Hepatocyte (in vitro differentiated cells): ENCODE results near the gene ZBTB32. TPM values are rescaled to one million over a fixed set of nuclear protein-coding genes. Genes with fewer than 3 reads are reported as not detected.

ENCODE experiments used
- DNase-seq: peaks from one replicate; pipeline ENCODE4 v3.0.0-alpha.2; 2016; ENCODE audit warnings: low spot score
- H2AFZ ChIP-seq: fragments of 200-600 bp; sonication (generic); 2 replicates; pipeline ENCODE4 v1.6.0; 2016; ENCODE audit warnings: antibody characterized with exemption, mild to moderate bottlenecking
- H3K27ac ChIP-seq: fragments of 200-600 bp; sonication (generic); 2 replicates; pipeline ENCODE4 v1.5.1; 2016; ENCODE audit warnings: mild to moderate bottlenecking
- H3K27me3 ChIP-seq: fragments of 200-600 bp; sonication (generic); 2 replicates; pipeline ENCODE4 v1.6.1; 2016
- H3K36me3 ChIP-seq: fragments of 200-600 bp; sonication (generic); replicated peaks from 2 replicates; pipeline ENCODE4 v1.5.1; 2016; ENCODE audit warnings: low read depth; ENCODE audit not compliant: insufficient read depth
- H3K4me1 ChIP-seq: fragments of 200-600 bp; sonication (generic); 2 replicates; pipeline ENCODE4 v1.5.1; 2016; ENCODE audit warnings: mild to moderate bottlenecking, moderate library complexity; ENCODE audit not compliant: insufficient read depth
- H3K4me2 ChIP-seq: fragments of 200-600 bp; sonication (generic); 2 replicates; pipeline ENCODE4 v1.6.0; 2016
- H3K4me3 ChIP-seq: fragments of 200-600 bp; sonication (generic); 2 replicates; pipeline ENCODE4 v1.5.1; 2016; ENCODE audit warnings: mild to moderate bottlenecking
- H3K79me2 ChIP-seq: fragments of 200-600 bp; sonication (generic); 2 replicates; pipeline ENCODE4 v1.6.0; 2017; ENCODE audit warnings: mild to moderate bottlenecking
- H3K9me2 ChIP-seq: fragments of 200-600 bp; sonication (generic); replicated peaks from 2 replicates; pipeline ENCODE4 v1.6.0; 2017; ENCODE audit warnings: mild to moderate bottlenecking; ENCODE audit not compliant: insufficient read depth
- H3K9me3 ChIP-seq: fragments of 200-600 bp; sonication (generic); 2 replicates; pipeline ENCODE4 v1.5.1; 2016; ENCODE audit warnings: low read depth, mild to moderate bottlenecking
- H4K20me1 ChIP-seq: fragments of 200-600 bp; sonication (generic); 2 replicates; pipeline ENCODE4 v1.6.0; 2016; ENCODE audit warnings: mild to moderate bottlenecking; ENCODE audit not compliant: insufficient read depth, poor library complexity, severe bottlenecking
- EZH2 ChIP-seq: fragments of 200-600 bp; sonication (generic); IDR thresholded peaks from 2 replicates; pipeline ENCODE4 v1.6.1; 2016; ENCODE audit warnings: antibody characterized with exemption, mild to moderate bottlenecking, borderline replicate concordance
- EZH2phosphoT487 ChIP-seq: fragments of 200-600 bp; sonication (generic); IDR thresholded peaks from one replicate; pipeline ENCODE4 v1.6.1; 2018; ENCODE audit warnings: antibody characterized with exemption, mild to moderate bottlenecking, low read depth, moderate library complexity; ENCODE audit not compliant: unreplicated experiment, severe bottlenecking
- WGBS: methylation state at CpG from one replicate; pipeline ENCODE4 v1.1.6; 2016; ENCODE audit warnings: low lambda C conversion rate; ENCODE audit errors: missing lambda C conversion rate; 5-methylcytosine and 5-hydroxymethylcytosine counted together
- polyA plus RNA-seq: library from polyadenylated mRNA; unstranded; fragments of >200 nt; fragmentation: Nextera tagmentation; extraction: Ambion mirVana; gene quantifications from 2 replicates; pipeline ENCODE4 v1.2.1, GENCODE V29; 2016
- total RNA-seq: library from RNA; depleted of rRNA; stranded (reverse); fragments of >200 nt; gene quantifications from 2 replicates; pipeline ENCODE4 v1.2.3, GENCODE V29; 2014
- TF ChIP-seq, protein P1 (sequence below): fragments of 200-600 bp; sonication (generic); IDR thresholded peaks from 2 replicates; pipeline ENCODE4 v1.5.1; 2016; ENCODE audit warnings: antibody characterized with exemption, mild to moderate bottlenecking; ENCODE audit not compliant: poor library complexity

Gene ZBTB32
- total and polyA plus RNA-seq, 2 experiments from 2014 or later, result 0.11 TPM; not detected in 1

DNA sequence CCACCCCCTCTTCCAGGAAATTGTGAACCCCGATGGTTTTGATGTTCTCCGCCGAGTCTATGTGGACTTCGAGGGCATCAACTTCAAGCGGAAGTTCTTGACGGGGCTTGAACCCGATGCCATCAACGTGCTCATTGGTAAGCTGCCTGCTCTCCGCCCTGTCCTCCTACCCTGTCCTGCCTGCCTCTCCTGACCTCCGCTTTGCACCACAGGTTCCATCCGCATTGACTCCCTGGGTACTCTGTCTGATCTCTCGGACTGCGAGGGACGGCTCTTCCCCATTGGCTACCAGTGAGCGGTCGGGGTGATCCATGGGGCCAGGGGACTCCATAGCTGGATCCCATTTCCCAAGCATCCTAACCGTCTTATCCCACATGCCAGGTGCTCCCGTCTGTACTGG is 26.0 kb downstream of the ZBTB32 start:
- 94% methylated on average over 18 of the region's 18 CpGs for WGBS
- H3K36me3 ChIP-seq, result no peaks in the 10 kb centered on the region
- H3K4me2 ChIP-seq, result no peak overlapping the region
- H3K27ac ChIP-seq, result no peak overlapping the region
- no peak overlapping the region for H2AFZ ChIP-seq
- DNase-seq, result no peak
- H3K9me2 ChIP-seq, result no peaks in the 10 kb centered on the region
- no peaks in the 10 kb centered on the region for H3K9me3 ChIP-seq
- H3K4me1 ChIP-seq, result no peaks in the 10 kb centered on the region
- H3K27me3 ChIP-seq, result no peaks in the 10 kb centered on the region
- no peaks in the 10 kb centered on the region for H4K20me1 ChIP-seq
- H3K4me3 ChIP-seq, result no peak overlapping the region
- H3K79me2 ChIP-seq, result no peaks in the 10 kb centered on the region
- TF ChIP-seq, protein P1, sequence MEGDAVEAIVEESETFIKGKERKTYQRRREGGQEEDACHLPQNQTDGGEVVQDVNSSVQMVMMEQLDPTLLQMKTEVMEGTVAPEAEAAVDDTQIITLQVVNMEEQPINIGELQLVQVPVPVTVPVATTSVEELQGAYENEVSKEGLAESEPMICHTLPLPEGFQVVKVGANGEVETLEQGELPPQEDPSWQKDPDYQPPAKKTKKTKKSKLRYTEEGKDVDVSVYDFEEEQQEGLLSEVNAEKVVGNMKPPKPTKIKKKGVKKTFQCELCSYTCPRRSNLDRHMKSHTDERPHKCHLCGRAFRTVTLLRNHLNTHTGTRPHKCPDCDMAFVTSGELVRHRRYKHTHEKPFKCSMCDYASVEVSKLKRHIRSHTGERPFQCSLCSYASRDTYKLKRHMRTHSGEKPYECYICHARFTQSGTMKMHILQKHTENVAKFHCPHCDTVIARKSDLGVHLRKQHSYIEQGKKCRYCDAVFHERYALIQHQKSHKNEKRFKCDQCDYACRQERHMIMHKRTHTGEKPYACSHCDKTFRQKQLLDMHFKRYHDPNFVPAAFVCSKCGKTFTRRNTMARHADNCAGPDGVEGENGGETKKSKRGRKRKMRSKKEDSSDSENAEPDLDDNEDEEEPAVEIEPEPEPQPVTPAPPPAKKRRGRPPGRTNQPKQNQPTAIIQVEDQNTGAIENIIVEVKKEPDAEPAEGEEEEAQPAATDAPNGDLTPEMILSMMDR, result no peak
- TF ChIP-seq EZH2, result no peak
- TF ChIP-seq EZH2phosphoT487, result no peak

DNA sequence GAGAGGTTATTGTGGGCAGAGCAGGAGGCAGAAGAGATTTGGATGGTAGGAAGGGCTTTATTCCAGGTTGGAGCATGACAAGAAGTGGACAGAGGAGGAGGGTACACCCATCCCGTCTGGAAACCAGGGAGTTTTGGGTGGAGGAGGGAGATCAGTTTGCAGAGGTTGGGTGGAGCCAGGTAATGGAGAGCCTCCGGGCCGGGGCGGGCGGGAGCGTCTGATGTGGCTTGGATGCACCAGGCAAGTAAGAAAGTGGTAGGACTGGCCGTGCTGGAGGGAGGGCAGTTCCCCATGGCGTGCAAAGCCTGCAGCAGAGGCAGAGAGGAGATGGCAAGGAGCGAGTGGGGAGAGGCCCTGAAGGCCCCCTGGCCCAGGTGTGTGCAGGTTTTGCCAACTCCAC is 27.0 kb downstream of the ZBTB32 start:
- no peak overlapping the region for H3K27ac ChIP-seq
- no peaks in the 10 kb centered on the region for H3K9me3 ChIP-seq
- no peak overlapping the region for H2AFZ ChIP-seq
- no peak for TF ChIP-seq EZH2
- TF ChIP-seq, protein P1, result no peak
- no peak for TF ChIP-seq EZH2phosphoT487
- no peaks in the 10 kb centered on the region for H3K27me3 ChIP-seq
- H3K36me3 ChIP-seq, result no peaks in the 10 kb centered on the region
- H3K4me1 ChIP-seq, result no peaks in the 10 kb centered on the region
- no peaks in the 10 kb centered on the region for H3K79me2 ChIP-seq
- no peak overlapping the region for H3K4me2 ChIP-seq
- no peaks in the 10 kb centered on the region for H3K9me2 ChIP-seq
- H3K4me3 ChIP-seq, result no peak overlapping the region
- WGBS, result 90% methylated on average over 5 of the region's 9 CpGs
- H4K20me1 ChIP-seq, result no peaks in the 10 kb centered on the region
- DNase-seq, result no peak

DNA sequence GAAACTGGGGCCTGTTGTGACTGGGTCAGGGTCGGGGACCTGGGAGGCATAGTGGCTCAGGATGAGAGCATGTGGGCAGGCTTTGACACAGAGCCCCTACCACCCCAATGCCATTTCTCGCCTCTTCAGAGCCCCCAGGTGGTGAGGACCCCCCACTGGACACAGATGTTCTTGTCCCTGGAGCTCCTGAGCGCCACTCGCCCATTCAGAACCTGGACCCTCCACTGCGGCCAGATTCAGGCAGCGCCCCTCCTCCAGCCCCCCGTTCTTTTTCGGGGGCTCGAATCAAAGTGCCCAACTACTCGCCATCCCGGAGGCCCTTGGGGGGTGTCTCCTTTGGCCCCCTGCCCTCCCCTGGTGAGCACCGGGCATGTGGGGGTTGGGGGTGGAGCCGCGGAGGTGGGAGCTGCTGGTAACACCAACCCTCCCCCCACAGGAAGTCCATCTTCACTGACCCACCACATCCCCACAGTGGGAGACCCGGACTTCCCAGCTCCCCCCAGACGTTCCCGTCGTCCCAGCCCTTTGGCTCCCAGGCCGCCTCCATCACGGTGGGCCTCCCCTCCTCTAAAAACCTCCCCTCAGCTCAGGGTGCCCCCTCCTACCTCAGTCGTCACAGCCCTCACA is 27.5 kb downstream of the ZBTB32 start:
- TF ChIP-seq, protein P1, result no peak
- TF ChIP-seq EZH2, result no peak
- TF ChIP-seq EZH2phosphoT487, result no peak
- Histone ChIP-seq H3K27me3 (no peaks in the 10 kb centered on the region), H3K9me3 (no peaks in the 10 kb centered on the region), H3K4me1 (no peaks in the 10 kb centered on the region), H4K20me1 (no peaks in the 10 kb centered on the region), H3K4me3 (no peak overlapping the region), H3K36me3 (no peaks in the 10 kb centered on the region), H3K79me2 (no peaks in the 10 kb centered on the region), H3K27ac (no peak overlapping the region), H3K4me2 (no peak overlapping the region), H3K9me2 (no peaks in the 10 kb centered on the region), H2AFZ (no peak overlapping the region)
- 95% methylated on average over 12 of the region's 21 CpGs for WGBS
- no peak for DNase-seq
